CD4-positive, alpha-beta T cell treated with Interleukin-17A for 1 hour (primary cell): Measurements from ENCODE around the gene THRSP.
"Not testable (repeated sequence)": the region's sequence is repeated elsewhere in the genome, so short reads cannot be mapped to it uniquely, and the experiment has no call there.

Experiments
- DNase-seq: peaks from one replicate; pipeline ENCODE4 v3.0.0-alpha.2; 2020

The THRSP gene, protein sequence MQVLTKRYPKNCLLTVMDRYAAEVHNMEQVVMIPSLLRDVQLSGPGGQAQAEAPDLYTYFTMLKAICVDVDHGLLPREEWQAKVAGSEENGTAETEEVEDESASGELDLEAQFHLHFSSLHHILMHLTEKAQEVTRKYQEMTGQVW

DNA sequence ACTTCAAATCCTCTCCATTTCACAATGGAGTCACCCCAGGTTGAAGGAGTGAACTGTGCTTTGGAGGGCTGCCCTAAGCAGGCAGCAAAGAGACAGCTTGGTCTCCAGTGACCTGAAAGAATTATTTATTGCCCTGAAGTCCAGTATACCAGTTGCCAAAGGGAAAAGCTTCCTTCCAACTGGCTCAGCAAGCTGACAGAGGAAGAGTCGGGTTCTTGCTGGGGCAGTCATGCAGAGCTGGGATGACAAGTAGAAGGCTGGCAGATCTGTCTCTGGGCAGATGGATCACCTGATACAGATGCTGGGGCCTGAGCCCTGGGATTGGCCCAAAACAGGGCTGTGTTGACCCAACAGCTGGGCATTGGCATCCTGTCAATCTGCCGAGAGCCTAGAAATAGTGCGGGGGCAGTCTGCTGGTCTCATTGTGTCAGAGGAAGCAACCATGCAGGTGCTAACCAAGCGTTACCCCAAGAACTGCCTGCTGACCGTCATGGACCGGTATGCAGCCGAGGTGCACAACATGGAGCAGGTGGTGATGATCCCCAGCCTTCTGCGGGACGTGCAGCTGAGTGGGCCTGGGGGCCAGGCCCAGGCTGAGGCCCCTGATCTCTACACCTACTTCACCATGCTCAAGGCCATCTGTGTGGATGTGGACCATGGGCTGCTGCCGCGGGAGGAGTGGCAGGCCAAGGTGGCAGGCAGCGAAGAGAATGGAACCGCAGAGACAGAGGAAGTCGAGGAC is at the start of gene THRSP:
Gene THRSP (plus strand): TSS at position 422 of the 742 bp plus-strand sequence. CDS start 21 bp downstream, at position 443.
- no peak for DNase-seq

GRCh38 chr11:78014937-78015520 is 48.6 kb upstream of the THRSP start:
- DNase-seq = not testable (repeated sequence)

DNA sequence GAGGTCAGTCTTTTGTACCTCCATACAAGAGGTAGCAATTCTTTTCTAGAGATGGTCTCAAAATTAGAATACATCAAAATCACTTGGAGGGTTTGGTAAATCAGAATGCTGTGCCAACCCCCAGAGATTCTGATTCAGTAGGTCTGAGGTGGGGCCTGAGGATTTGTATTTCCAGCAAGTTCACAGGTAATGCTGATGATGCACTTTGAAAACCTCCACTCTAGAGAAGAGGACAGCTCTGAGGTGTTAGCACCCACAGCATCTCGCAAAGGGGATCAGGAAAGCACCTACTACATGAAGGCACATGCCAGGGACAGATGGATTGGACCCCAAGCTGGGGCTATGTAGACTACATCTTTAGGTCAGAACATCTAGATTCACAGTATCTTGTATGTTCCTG is 47.8 kb upstream of the THRSP start:
- no peak for DNase-seq

DNA sequence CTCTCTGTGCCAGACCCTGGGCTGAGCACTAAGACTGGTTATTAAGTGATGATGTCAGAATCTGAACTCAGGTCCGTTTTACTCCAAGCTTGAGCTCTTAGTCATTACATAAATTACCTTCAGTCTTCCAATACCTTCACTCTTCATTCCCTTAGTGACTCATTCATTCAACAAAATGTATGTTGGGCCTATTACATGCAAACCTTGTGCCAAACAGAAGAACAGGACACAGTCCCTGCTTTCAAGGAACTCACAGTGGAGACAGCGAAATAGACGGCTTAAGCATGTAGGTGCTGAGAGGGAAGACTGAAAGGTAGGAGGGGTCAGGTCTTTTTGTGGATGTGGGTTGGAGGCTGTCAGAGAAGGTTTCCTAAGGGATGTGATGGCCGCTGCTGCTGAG is 43.9 kb upstream of the THRSP start:
- DNase-seq = no peak

DNA sequence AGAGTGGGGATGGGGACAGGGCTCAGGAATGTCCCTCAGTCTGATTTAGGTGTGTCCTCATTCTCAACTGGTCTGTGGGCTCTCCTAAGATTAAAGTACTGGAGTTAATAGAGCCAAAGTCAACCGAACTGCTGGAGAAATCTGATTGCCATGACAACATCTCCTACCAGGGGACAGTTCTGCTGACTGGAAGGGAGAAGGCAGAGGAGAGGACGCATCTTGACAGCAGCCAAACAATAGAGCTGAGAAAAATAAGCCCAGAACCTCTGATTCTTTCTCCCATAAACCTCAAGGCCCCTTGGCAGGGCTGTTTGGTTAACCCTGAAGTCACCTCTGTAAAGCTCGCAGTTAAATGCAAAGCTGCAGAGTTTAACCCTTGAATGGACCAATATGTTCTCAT is 43.4 kb upstream of the THRSP start:
- DNase-seq = no peak

- no peak for DNase-seq
Observed at GRCh38 chr11:78021611-78022010, 42.0 kb upstream of the THRSP start.

DNA sequence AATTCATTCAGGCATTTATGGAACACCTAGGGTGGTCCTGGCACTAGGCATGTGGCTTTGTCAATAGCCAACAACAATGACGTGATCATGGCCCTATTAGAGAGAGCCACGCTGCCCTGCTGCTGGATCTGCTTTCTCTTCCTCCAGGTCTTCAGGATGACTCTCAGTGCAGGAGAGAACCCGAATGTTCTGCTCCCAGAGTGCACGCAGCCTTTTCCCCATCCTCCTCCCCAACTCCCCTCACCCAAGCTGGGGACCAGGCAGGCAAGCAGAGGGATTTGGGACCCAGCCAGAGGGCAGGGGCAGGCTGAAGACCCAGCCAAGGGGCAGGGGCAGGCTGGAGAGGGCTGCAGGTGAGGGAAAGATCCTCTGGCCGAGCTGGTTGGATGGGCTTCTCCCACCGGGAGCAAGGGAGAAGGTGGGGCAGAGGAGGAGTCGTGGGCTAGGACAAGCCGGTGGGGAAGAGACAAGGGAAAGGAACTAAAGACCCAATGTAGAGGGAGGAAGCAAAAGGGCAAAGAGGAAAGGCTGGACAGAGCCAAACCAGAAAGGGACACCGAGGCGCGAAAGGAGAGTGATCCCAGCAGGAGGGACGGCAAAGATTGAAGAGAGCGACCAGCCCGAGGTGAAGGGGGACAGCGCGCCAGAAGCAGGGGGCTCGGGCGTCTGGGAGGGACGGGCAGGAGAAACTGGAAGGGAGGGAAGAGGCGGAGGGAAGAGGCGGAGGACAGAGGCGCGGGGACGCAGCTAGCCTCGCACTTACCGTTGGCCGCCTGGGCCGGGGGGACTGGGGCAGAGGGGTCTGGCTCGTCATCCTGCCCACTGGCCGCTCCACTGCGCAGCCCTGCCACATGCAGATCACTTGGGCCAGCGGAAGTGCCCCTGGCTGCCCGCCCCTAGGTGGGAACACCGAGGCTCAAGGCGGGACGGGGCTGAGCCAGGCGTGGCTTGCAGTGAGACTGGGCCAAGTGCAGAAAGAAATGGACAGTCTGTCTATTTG is 41.0 kb upstream of the THRSP start, which contains the start of gene KCTD14:
Gene KCTD14 (minus strand): TSS at position 880 of the 1,000 bp plus-strand sequence. CDS start 27 bp downstream, at position 853.
- no peak for DNase-seq

DNA sequence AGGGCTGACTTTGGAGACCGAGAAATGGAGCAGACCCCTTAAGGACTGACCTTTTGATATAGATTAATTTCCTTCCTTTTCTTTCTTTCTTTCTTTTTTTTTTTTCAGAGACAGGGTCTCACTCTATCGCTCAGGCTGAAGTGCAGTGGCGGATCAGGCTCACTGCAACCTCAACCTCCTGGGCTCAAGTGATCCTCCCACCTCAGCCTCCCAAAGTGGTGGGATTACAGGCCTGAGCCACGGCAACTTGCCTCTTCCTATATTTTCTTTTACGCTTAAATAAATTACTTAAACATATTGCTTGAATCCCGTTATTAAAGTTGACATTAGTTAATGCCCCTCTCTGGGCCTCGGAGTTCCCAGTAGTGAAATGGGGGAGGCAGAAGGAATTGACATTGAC is 40.2 kb upstream of the THRSP start:
- no peak for DNase-seq

GRCh38 chr11:78025378-78025777 is 38.3 kb upstream of the THRSP start:
- DNase-seq = no peak

GRCh38 chr11:78027759-78028158 is 35.9 kb upstream of the THRSP start:
- DNase-seq = no peak

DNA sequence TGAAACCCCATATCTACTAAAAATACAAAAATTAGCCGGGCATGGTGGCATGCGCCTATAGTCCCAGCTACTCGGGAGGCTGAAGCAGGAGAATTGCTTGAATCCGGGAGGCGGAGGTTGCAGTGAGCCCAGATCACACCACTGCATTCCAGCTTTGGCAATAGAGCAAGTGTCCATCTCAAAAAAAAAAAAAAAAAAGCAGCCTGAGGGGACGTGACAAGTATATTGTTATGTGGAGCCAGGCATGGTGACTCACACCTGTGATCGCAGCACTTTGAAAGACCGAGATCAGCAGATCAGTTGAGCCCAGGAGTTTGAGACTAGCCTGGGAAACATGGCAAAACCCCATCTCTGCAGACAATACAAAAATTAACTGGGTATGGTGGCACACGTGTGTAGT is 35.2 kb upstream of the THRSP start:
- not testable (repeated sequence) for DNase-seq

- DNase-seq = no peak
Observed at GRCh38 chr11:78030429-78031325, 33.0 kb upstream of the THRSP start.

GRCh38 chr11:78031629-78032028 is 32.0 kb upstream of the THRSP start:
- DNase-seq = no peak

DNA sequence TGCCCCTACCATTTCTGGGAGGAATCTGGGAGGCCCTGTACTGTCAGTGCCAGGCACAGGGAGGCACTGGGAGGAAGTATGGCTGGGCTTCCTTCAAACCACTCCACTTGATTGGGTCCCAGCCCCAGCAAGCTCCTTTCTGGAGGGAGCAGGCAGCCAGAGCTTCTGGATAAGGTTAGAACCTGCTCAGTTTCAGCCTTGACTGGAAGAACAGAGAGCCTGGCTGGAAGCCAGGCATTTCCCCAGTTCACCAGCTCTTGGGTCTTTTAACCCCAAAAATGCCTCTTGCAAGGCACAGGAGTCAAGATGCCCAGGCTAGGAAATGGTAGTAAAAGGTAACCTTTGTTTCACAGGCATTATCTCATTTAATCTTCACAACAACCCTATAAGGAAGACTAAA is 31.6 kb upstream of the THRSP start:
- DNase-seq = no peak

DNA sequence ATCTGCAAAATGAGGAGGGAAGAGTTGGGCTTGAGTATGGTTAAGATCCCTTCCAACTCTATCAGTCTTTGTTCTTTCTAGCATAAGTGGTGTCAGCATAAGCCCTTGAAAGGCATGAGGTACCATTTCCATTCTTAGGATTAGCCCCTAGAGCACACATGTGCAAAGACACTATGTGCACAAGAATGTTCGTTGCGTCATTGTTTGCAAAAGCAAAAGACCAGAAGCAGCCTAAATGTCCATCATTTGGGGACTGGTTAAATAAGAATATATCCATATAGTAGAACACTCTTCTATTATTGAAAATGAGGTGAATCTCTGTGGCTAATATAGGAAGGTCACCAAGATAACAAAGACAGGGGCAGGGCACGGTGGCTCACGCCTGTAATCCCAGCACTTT is 30.6 kb upstream of the THRSP start:
- no peak for DNase-seq

GRCh38 chr11:78034623-78035022 is 29.0 kb upstream of the THRSP start:
- DNase-seq = no peak

- no peak for DNase-seq
Observed at GRCh38 chr11:78036313-78036712, 27.3 kb upstream of the THRSP start.

DNA sequence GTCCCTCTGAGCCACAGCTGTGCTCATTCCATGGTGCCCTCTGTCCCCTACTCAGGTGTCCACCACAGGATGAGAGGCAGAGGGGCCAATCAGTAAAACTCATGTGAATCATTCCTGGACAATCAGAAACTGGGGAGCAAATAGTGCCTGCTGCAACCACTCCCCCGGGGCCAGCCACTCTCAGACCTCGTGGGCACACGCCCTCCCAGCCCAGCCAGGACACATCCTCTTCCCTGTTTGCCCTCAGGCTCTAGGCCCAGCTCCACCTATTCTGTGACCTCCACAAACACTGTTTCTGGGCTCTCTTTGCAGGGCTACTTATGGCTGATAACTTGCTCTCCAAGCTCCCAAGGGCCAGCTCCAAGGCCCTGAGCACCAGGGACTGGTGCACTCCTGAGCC is 26.6 kb upstream of the THRSP start:
- DNase-seq = no peak

GRCh38 chr11:78037825-78038620 is 25.6 kb upstream of the THRSP start:
- DNase-seq = no peak

- DNase-seq = no peak
Observed at GRCh38 chr11:78038697-78039313, 24.9 kb upstream of the THRSP start.
